Measurements from ENCODE around the gene NBEA. TPM values are rescaled to one million over a fixed set of nuclear protein-coding genes. Genes with fewer than 3 reads are reported as not detected.

NBEA gene
- total RNA-seq, 1 experiment from 2014 or later, result 4.1 TPM

DNA sequence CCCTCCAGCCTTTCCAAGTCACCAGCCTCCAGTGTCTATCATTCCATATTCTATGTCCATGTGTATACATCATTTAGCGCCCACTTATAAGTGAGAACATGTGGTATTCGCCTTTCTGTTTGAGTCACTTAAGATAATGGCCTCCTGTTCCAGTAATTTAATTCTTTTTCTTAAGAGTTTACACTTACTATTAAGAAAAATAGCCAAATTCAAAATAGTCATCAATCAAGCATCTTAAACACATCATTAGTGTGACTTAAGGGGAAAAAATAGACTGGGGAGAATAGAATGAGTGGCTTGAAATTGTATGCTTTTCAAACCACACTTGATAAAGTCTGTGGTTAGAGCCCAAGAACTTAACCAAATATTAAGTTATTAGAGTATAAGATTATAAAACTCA, 286.5 kb downstream of the NBEA start:
- DNase-seq (ENCODE audit: low read depth, low spot score), result no peak
- intact Hi-C loops (cut with micrococcal nuclease), result no loop called here
- RAD21 ChIA-PET (ENCODE audit: low non-redundant PET in 1 of 2, low total read pairs in 2 of 2, uncharacterized antibody in 2 of 2, unreplicated experiment in 2 of 2), result no interaction called here

More for the DNA sequence above, 286.5 kb downstream of the NBEA start:
- POLR2A ChIA-PET, result no interaction called here
- Histone ChIP-seq H3K27ac (ENCODE audit: low read depth, low read length) (no peak overlapping the region), H3K79me2 (ENCODE audit: insufficient read depth, low read length) (no peaks in the 10 kb centered on the region), H3K36me3 (ENCODE audit: control insufficient read depth in 1 of 2, insufficient read depth in 2 of 2, low read length in 2 of 2) (no peaks in the 10 kb centered on the region), H2AFZ (ENCODE audit: low read depth, low read length, poor library complexity, severe bottlenecking) (no peak overlapping the region), H4K20me1 (ENCODE audit: insufficient read depth) (no peaks in the 10 kb centered on the region), H3K9me3 (ENCODE audit: control insufficient read depth in 1 of 2, insufficient read depth in 1 of 2, low read depth in 1 of 2, low read length in 2 of 2) (no peaks in the 10 kb centered on the region), H3K4me1 (ENCODE audit: control insufficient read depth in 1 of 2, insufficient read depth in 2 of 2, low read length in 2 of 2) (no peaks in the 10 kb centered on the region), H3K9ac (ENCODE audit: low read length) (no peak overlapping the region), H3K4me3 (replicated peaks in 1 of 2; ENCODE audit: low read depth in 1 of 2, low read length in 2 of 2) (no peak overlapping the region), H3K4me2 (ENCODE audit: low read length) (no peak overlapping the region), H3K9me2 (ENCODE audit: insufficient read depth) (no peaks in the 10 kb centered on the region), H3K27me3 (ENCODE audit: insufficient read depth, low read length) (no peaks in the 10 kb centered on the region)
- TF ChIP-seq, protein P1, sequence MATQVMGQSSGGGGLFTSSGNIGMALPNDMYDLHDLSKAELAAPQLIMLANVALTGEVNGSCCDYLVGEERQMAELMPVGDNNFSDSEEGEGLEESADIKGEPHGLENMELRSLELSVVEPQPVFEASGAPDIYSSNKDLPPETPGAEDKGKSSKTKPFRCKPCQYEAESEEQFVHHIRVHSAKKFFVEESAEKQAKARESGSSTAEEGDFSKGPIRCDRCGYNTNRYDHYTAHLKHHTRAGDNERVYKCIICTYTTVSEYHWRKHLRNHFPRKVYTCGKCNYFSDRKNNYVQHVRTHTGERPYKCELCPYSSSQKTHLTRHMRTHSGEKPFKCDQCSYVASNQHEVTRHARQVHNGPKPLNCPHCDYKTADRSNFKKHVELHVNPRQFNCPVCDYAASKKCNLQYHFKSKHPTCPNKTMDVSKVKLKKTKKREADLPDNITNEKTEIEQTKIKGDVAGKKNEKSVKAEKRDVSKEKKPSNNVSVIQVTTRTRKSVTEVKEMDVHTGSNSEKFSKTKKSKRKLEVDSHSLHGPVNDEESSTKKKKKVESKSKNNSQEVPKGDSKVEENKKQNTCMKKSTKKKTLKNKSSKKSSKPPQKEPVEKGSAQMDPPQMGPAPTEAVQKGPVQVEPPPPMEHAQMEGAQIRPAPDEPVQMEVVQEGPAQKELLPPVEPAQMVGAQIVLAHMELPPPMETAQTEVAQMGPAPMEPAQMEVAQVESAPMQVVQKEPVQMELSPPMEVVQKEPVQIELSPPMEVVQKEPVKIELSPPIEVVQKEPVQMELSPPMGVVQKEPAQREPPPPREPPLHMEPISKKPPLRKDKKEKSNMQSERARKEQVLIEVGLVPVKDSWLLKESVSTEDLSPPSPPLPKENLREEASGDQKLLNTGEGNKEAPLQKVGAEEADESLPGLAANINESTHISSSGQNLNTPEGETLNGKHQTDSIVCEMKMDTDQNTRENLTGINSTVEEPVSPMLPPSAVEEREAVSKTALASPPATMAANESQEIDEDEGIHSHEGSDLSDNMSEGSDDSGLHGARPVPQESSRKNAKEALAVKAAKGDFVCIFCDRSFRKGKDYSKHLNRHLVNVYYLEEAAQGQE (IDR thresholded peaks at IDR 0.05; ENCODE audit: low read depth), result no peak
- TF ChIP-seq CBX3 (IDR thresholded peaks at IDR 0.05; ENCODE audit: low read depth), result no peak
- TF ChIP-seq, protein P2, sequence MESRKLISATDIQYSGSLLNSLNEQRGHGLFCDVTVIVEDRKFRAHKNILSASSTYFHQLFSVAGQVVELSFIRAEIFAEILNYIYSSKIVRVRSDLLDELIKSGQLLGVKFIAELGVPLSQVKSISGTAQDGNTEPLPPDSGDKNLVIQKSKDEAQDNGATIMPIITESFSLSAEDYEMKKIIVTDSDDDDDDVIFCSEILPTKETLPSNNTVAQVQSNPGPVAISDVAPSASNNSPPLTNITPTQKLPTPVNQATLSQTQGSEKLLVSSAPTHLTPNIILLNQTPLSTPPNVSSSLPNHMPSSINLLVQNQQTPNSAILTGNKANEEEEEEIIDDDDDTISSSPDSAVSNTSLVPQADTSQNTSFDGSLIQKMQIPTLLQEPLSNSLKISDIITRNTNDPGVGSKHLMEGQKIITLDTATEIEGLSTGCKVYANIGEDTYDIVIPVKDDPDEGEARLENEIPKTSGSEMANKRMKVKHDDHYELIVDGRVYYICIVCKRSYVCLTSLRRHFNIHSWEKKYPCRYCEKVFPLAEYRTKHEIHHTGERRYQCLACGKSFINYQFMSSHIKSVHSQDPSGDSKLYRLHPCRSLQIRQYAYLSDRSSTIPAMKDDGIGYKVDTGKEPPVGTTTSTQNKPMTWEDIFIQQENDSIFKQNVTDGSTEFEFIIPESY (IDR thresholded peaks at IDR 0.05; ENCODE audit: extremely low read depth, insufficient replicate concordance, low read length), result no peak
- TF ChIP-seq FOSL1 (IDR thresholded peaks at IDR 0.05; ENCODE audit: low read depth), result no peak
- TF ChIP-seq JUND (IDR thresholded peaks at IDR 0.05), result no peak
- TF ChIP-seq RAD21 (IDR thresholded peaks at IDR 0.05; ENCODE audit: low read depth), result no peak
- no peak for TF ChIP-seq EZH2 (IDR thresholded peaks at IDR 0.05)
- TF ChIP-seq YY1 (IDR thresholded peaks at IDR 0.05; ENCODE audit: extremely low read depth, insufficient replicate concordance, low read depth, low read length), result no peak
- TF ChIP-seq, protein P3, sequence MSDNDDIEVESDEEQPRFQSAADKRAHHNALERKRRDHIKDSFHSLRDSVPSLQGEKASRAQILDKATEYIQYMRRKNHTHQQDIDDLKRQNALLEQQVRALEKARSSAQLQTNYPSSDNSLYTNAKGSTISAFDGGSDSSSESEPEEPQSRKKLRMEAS (IDR thresholded peaks at IDR 0.05), result no peak
- TF ChIP-seq, protein P4, sequence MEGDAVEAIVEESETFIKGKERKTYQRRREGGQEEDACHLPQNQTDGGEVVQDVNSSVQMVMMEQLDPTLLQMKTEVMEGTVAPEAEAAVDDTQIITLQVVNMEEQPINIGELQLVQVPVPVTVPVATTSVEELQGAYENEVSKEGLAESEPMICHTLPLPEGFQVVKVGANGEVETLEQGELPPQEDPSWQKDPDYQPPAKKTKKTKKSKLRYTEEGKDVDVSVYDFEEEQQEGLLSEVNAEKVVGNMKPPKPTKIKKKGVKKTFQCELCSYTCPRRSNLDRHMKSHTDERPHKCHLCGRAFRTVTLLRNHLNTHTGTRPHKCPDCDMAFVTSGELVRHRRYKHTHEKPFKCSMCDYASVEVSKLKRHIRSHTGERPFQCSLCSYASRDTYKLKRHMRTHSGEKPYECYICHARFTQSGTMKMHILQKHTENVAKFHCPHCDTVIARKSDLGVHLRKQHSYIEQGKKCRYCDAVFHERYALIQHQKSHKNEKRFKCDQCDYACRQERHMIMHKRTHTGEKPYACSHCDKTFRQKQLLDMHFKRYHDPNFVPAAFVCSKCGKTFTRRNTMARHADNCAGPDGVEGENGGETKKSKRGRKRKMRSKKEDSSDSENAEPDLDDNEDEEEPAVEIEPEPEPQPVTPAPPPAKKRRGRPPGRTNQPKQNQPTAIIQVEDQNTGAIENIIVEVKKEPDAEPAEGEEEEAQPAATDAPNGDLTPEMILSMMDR (IDR thresholded peaks at IDR 0.05 in 2 of 3, conservative IDR thresholded peaks at IDR 0.05 in 1 of 3; ENCODE audit: borderline replicate concordance in 1 of 3, insufficient read depth in 1 of 3, low read depth in 2 of 3, low read length in 2 of 3), result no peak
- no peak for TF ChIP-seq EGR1 (IDR thresholded peaks at IDR 0.05; ENCODE audit: low read depth)
- TF ChIP-seq CEBPB (IDR thresholded peaks at IDR 0.05; ENCODE audit: low read depth), result no peak
- TF ChIP-seq SP1 (IDR thresholded peaks at IDR 0.05; ENCODE audit: low read depth), result no peak
- TF ChIP-seq TCF7L2 (IDR thresholded peaks at IDR 0.05; ENCODE audit: borderline replicate concordance, extremely low read depth, insufficient read depth, insufficient read length), result no peak
- TF ChIP-seq ZNF274 (IDR thresholded peaks at IDR 0.05; ENCODE audit: low read depth, low read length), result no peak
- no peak for TF ChIP-seq SIN3A (IDR thresholded peaks at IDR 0.05; ENCODE audit: low read depth)
- CTCF ChIA-PET, result no interaction called here
- no TSS peak for BruUV-seq (replicated peaks)
- ATAC-seq, result no peak
